Measurements from ENCODE around the gene TCEANC2.
"Not testable (repeated sequence)": the region's sequence is repeated elsewhere in the genome, so short reads cannot be mapped to it uniquely, and the experiment has no call there.

- not testable (repeated sequence) for TF ChIP-seq EP300 (conservative IDR thresholded peaks at IDR 0.05; ENCODE audit: poor library complexity, severe bottlenecking); POLR2AphosphoS5 (IDR thresholded peaks at IDR 0.05); REST (IDR thresholded peaks at IDR 0.05; ENCODE audit: borderline replicate concordance); EZH2 (IDR thresholded peaks at IDR 0.05; ENCODE audit: borderline replicate concordance, insufficient read depth, low read length, poor library complexity, severe bottlenecking)
- TF ChIP-seq, protein P1, sequence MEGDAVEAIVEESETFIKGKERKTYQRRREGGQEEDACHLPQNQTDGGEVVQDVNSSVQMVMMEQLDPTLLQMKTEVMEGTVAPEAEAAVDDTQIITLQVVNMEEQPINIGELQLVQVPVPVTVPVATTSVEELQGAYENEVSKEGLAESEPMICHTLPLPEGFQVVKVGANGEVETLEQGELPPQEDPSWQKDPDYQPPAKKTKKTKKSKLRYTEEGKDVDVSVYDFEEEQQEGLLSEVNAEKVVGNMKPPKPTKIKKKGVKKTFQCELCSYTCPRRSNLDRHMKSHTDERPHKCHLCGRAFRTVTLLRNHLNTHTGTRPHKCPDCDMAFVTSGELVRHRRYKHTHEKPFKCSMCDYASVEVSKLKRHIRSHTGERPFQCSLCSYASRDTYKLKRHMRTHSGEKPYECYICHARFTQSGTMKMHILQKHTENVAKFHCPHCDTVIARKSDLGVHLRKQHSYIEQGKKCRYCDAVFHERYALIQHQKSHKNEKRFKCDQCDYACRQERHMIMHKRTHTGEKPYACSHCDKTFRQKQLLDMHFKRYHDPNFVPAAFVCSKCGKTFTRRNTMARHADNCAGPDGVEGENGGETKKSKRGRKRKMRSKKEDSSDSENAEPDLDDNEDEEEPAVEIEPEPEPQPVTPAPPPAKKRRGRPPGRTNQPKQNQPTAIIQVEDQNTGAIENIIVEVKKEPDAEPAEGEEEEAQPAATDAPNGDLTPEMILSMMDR (IDR thresholded peaks at IDR 0.05; ENCODE audit: poor library complexity, severe bottlenecking), result not testable (repeated sequence)
Observed at GRCh38 chr1:54094730-54095105, 41.3 kb downstream of the TCEANC2 start.
